SKM-1 treated with dmso at 0.1 percent for 144 hours (cell line): ENCODE data around the gene PLN.

ENCODE experiments used
- DNase-seq: peaks from one replicate; lab custom pipeline; 2025; ENCODE audit not compliant: unreplicated experiment; lab: John Stamatoyannopoulos, UW

The PLN gene

GRCh38 chr6:118536478-118536877, 11.6 kb upstream of the PLN start:
- DNase-seq, result no peak

DNA sequence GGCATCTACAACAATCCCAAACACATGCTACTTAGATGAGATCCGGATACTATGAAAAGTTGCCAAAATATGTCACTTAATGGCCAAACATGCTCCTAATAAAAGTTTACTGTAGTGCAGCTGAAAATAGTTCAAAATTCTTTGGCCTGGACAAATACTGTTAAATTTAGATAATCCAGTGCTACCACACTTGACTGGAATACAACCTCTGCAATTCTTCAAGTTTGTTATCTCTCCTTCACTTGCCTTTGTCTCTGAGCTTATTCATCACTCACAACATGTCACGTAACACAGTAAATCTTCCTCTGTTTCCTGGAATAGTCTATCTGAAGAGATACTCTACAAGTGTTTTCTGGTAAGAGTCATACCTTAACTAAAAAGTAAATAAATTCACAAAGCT, 10.5 kb upstream of the PLN start:
- DNase-seq, result no peak

DNA sequence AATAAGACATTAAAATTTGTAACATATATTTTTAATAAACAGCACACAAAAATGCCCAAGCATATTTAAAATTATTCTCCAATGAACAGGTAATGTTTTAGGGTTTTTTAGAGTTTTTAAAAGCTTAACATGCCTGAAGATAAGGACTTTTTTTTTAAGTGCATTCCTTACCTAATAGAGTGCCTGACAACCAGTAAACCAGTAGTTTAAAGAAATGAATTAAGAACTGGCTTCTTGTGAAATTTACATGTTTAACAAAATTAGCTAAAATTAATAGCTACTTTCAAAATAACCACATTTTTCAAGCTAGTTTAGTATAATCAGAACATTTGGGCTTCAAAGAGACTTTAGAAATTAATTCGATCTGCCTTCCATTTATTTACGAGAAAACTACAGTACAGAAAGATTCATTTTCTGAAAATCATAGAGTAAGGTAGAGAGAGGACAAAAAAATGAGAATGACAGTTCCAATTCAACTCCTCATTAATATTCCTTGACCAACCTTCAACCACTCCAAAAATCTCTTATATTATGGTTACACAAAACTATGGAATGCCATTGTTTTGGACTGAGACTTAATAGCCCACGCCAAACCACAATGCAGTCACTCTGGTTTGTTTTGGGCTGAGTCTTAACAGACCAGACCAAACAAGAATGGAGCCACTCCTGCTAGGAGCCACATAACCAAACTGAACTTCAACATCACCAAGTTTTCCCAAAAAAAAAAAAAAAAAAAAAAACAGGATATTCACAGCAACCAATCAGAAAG, 5.7 kb upstream of the PLN start:
- no peak for DNase-seq

- no peak for DNase-seq
Measured at GRCh38 chr6:118544105-118544504, 4.0 kb upstream of the PLN start.

- DNase-seq, result no peak
Measured at GRCh38 chr6:118546164-118546879, 1.8 kb upstream of the PLN start.

GRCh38 chr6:118546880-118547218, 1.2 kb upstream of the PLN start:
- no peak for DNase-seq

DNA sequence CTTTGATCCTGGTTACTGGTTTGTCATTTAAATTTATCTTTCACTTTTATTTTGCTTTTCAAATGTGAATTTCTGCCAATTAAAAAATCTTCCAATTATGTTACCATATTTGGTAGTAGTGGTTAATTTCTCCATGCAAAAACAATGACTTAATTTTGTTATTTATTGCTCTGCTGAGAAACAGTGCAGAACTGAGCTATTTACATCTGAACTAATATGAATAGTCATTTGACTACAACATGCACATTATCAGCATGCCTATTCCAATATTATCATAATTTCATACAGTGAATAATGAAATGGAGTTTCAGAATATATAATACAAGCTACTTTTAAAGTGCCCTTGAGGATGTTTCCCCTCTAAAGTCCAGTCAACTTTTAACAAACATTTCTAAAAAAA, 517 bp downstream of the PLN start:
- no peak for DNase-seq

- peak; percentile 46 for DNase-seq
Measured at GRCh38 chr6:118551063-118552053, 3.3 kb downstream of the PLN start.

GRCh38 chr6:118553132-118553531, 5.0 kb downstream of the PLN start:
- DNase-seq, result no peak

DNA sequence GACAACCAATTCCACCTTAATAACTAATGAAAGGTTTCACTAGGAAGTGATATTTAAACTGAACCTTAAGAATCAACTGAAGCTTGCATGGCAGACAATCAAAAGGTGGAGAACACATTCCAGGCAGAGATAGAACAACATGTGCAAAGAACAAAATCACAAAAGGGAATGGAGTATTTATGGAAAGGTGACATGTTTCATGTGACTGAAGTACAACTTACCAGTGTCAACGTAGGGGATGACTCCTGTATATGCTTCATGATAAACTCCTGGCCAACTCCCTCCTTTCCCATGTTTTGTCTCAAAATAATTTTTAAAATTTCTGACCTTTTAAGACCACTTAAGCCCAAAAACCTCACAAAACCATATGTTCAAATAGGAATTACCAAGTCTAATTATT, 6.6 kb downstream of the PLN start:
- DNase-seq, result no peak

DNA sequence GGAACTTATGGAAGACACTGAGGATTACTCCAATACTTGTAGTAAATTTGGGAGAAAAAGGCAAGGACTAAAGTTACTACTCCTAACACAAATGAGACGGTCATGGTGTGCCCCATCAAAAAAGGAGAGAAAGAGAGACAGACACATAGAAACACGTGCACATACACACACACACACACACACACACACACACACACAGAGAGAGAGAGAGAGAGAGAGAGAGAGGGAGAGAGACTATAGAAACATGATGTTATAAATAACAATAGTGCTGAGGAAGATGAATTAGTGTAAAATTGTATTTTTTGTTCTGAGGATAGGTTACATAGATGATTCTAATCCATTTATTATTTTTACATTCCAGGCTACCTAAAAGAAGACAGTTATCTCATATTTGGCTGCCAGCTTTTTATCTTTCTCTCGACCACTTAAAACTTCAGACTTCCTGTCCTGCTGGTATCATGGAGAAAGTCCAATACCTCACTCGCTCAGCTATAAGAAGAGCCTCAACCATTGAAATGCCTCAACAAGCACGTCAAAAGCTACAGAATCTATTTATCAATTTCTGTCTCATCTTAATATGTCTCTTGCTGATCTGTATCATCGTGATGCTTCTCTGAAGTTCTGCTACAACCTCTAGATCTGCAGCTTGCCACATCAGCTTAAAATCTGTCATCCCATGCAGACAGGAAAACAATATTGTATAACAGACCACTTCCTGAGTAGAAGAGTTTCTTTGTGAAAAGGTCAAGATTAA, 10.5 kb downstream of the PLN start:
- no peak for DNase-seq

GRCh38 chr6:118559659-118560058, 11.6 kb downstream of the PLN start:
- no peak for DNase-seq

GRCh38 chr6:118562248-118562647, 14.2 kb downstream of the PLN start:
- no peak for DNase-seq

DNA sequence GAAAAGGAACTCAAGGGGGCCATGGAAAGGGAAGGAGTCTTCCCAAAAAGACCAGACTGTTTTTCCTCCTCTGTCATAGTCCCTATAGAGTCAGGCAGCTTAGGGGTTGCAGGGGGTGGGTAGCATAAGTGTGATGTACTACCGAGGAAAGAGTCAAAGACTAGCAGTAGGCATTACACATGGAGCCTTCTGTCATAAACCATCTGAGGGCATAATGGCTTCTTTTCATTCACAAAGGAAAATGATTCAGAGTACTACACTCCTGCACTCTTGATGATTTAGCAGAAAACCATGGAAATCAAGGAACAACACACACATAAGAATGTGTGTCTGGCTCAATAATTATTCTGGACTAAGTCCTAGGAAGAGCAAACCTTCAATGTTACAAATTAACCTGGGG, 14.9 kb downstream of the PLN start:
- DNase-seq, result no peak

DNA sequence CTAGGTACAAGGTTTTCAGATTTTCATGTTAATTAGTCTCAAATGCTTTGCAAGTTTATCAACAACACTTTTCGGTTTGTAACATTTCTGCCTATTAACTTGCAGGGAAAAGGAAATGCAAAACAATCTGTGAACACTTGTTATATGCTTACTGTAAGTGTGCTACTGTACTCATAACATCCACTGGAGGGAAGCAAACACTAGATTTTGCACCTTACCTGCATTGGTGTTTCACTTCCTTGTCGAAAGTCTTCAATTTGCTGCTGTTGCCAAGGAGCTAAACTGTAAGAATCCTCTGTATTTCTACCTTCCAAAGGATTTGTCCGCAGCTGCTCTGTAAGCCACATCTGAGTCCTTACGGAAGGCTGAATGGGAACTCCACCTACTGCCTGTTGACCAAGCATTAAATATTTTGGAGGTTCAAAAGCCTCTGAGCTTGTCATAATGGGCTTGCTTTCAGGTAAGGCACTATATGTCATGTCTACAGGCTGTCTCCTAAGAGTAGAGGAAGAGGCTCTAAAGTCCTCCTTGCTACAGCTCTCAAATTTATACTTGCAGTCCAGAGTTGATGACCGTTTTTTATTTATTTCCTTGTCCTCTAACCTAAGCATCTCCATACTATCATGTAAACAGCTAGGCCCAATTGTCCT, 17.3 kb downstream of the PLN start:
- DNase-seq, result peak; percentile 7

DNA sequence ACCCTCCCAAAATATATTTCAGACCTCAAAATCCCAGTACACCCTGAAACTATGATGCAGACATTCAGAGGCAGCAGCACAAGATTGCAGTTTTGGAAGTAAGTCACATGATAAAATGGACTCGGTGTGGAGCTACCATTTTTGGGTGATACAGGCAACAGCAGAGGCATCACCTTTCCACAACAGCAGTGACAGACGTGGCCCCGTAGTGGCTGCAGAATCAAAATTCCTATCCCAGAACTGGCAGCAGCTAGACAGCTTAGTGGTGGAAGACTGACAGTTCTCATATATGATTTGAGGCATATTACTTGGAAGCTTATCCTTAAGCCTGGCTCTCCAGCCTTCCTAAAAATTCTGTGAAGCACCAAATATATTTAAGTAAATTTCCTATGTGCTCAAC, 19.9 kb downstream of the PLN start:
- no peak for DNase-seq

DNA sequence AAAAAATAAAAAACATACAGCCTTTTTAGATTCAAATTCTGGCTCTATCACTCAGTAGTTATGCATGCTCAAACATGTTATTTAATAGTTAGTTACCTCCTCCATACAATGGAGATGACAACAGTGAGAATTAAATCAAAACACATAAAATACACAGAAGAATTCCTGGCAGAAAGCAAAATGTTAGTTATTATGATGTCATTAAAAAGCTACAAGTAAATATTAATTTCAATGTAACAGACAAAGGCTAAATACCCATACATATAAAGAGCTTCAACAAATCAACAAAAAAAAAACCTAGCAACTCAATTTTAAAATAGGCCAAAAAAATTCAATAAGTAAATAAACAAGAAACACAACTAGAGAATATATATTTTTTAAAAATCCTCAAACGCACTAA, 21.4 kb downstream of the PLN start:
- DNase-seq, result no peak

GRCh38 chr6:118571121-118571520, 23.0 kb downstream of the PLN start:
- DNase-seq, result no peak

GRCh38 chr6:118574051-118574865, 26.2 kb downstream of the PLN start:
- DNase-seq, result peak; percentile 34

DNA sequence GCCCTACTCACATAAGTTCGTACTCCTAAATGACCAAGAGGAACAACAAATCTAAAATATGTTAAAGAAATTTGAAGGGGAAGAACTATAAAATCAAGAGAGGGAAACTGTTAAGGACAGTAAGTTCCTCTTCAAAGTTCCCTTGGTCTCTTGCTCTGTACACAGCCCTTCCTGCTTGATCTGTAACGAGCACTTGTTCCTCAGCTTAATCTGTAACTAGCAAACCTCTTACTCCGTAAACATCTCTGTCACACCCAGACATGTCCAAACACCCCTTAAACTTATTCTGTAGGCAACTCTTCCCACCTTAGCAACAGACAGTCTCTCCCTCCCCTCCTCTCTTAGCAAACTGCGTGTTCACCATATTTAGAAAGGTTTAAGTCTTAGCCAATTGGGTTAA, 29.9 kb downstream of the PLN start:
- DNase-seq, result peak; percentile 23
